NT2/D1 (cell line): ENCODE results near the gene GAS5.

Experiments
- SUZ12 ChIP-seq: IDR thresholded peaks from 2 replicates; pipeline ENCODE4 v1.6.1; 2011; ENCODE audit not compliant: insufficient read length, insufficient read depth; ENCODE audit errors: extremely low read depth
- YY1 ChIP-seq: IDR thresholded peaks from 2 replicates; pipeline ENCODE4 v1.6.1; 2011; ENCODE audit not compliant: insufficient read length, insufficient read depth
- ZNF274 ChIP-seq: IDR thresholded peaks from 2 replicates; pipeline ENCODE4 v1.6.1; 2011; ENCODE audit warnings: mild to moderate bottlenecking, low read depth, low read length

GRCh38 chr1:173893611-173894010 lies 25.8 kb upstream of the GAS5 start:
- TF ChIP-seq SUZ12: no peak
- TF ChIP-seq ZNF274: no peak
- TF ChIP-seq YY1: no peak
